Hematopoietic multipotent progenitor cell (in vitro differentiated cells): Measurements from ENCODE around the gene GCHFR. TPM values are rescaled to one million over a fixed set of nuclear protein-coding genes. Genes with fewer than 3 reads are reported as not detected.

Experiments used
- DNase-seq, 3 donors: peaks; one replicate each; pipeline ENCODE4 v3.0.0-alpha.2; 2011 to 2015; ENCODE audit warnings: low read depth in 2 of 3, low spot score in 2 of 3
- total RNA-seq: library from RNA; depleted of rRNA; stranded (reverse); fragments of >200 nt; gene quantifications from one replicate; pipeline ENCODE4 v1.2.3, GENCODE V29; 2012

The GCHFR gene
- total RNA-seq, 1 donor = 25.3 TPM

- peak; percentile 93 to 94 (median 93) for DNase-seq
Measured at GRCh38 chr15:40754883-40755811, 8.7 kb upstream of the GCHFR start, which contains the start of gene RMDN3. TSS of gene RMDN3 (minus strand) at chr15:40755254. CDS start at chr15:40754783, 471 bp downstream.

DNA sequence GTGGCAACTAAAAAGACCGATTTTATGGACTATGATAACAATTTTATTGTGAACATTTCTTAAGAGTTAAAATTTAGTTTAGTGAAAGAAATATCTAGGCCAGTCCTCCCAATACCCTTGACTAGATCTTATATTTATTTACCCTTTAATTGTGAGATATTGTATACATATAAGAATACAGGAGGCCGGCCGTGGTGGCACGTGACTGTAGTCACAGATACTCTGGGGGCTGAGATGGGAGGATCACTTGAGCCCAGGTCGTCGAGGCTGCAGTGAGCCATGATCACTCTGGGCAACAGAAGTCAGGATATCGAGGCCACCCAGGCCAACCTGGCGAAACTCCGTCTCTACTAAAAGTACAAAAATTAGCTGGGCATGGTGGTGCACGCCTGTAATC, 8.1 kb upstream of the GCHFR start:
- no peak for DNase-seq

GRCh38 chr15:40756938-40757337, 6.9 kb upstream of the GCHFR start:
- DNase-seq = peak in 1 of 3 donors; percentile 31

DNA sequence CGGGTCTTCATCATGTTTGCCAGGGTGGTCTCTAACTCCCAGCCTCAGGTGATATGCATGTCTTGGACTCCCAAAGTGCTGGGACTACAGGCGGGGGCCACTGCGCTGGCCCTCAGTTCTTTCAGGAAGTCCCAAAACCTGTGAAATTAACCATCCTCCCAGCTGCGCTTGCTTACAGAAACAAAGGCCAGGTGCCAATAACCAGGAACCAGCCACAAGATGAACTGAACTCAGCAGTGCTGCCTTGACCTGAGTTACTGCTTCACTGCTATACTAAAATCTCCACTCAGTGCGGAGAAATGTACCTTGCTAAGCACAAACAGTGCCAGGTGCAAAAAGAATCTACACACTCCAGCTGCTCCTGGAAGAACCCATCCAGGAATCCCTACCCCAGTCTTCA, 3.9 kb upstream of the GCHFR start:
- DNase-seq = no peak

GRCh38 chr15:40762919-40763800, 708 bp upstream of the GCHFR start:
- peak in 1 of 3 donors; percentile 55 for DNase-seq

DNA sequence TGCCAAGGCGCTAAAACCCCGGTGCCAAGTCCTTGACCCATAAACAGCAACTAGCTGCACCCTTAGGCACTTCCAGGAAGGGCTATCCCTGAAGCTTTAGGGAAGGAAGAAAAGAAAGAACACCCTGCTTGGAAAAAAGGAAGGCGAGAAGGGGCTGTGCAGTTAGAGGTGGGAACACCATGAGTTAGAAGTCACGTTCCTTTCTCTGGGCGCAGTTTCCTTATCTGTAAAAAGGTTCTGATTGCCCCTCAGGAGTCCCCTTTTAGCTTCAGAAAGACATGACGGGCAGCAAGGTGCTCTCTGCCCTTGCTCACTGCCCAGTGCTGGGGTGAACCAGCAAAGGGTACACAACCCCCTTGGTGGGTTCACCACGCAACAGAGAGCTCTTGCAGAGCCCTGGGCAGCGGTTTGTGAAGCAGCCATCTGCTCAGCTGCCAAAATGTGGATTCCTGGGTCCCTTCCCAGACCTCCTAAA, 798 bp downstream of the GCHFR start:
- DNase-seq = no peak

- no peak for DNase-seq
Measured at GRCh38 chr15:40766194-40766815, 2.4 kb downstream of the GCHFR start.

- no peak for DNase-seq
Measured at GRCh38 chr15:40766906-40767837, 3.3 kb downstream of the GCHFR start.

DNA sequence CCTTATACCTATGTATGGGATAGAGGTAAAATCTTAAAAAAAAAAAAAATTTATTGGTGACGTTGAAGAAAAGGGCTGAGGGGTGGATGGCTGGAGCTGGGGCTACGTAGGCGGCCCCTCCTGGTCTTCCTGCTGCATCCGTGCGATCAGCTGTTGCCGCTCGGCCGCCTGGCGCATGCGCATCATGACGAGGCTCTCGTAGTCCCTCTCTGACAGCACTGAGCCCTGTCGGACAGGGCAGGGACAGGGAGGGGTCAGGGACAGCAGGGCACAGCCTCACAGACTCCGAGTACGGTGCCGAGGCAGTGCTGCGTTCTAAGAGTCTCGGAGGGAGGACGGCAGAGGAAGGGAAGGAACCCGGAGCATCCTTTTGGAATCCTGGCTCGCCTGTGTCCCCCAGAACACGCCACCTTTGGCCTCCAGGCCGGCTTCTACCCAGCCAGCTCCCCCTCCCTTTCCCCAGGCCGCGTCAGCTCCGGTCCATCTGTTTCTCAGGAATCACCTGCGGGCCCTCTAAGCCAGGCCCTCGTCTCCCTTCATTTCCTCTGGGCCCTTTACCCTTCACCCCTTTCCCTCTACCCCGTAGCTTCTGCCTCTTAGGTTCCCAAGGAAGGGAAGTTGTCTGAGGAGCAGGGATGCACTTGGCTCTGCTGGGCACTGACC, 4.1 kb downstream of the GCHFR start:
- no peak for DNase-seq

DNA sequence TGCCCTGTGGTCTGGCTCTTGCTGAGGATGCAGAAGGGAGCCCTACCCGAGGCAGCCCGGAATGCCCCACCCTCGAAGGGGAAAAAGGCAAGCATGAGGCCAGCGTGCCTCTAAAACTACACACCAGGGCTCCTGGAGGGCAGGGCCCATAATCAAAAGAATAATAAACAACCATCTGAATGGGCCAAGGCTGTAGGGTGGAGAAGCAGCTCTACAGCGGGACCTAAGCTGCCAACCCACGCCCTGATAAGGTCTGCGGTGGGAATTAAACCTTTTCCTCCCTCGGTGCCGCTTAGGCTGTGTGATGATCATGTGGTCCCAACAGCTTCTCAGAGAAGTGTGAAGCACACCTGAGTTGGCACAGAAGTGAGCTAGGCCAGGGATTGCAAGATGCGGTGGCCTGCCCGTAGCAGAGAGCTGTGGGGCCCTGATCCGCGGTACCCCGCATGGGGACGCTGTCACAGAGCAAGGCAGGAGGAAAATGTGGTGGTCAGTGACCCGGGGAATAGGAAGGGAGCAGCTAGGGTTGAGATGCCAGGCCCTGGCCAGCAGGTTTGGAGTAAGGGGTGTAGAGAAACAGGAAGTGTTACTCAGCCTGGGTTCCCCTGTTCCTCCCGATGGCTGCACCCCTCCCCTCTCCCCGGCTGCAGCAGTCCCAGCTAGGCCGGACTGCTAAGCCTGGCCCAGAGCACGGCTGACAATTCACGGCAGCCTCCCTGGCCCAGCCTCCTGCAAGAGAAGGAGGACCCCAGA, 4.8 kb downstream of the GCHFR start:
- DNase-seq = peak in 2 of 3 donors; percentile 49 to 64

- DNase-seq = peak in 2 of 3 donors; percentile 91 to 92
Measured at GRCh38 chr15:40769274-40770146, 5.6 kb downstream of the GCHFR start, which contains the start of gene C15orf62. TSS of gene C15orf62 (plus strand) at chr15:40769980. CDS start at chr15:40770496, 516 bp downstream.

GRCh38 chr15:40770147-40770721, 6.4 kb downstream of the GCHFR start:
- peak in 1 of 3 donors; percentile 37 for DNase-seq

DNA sequence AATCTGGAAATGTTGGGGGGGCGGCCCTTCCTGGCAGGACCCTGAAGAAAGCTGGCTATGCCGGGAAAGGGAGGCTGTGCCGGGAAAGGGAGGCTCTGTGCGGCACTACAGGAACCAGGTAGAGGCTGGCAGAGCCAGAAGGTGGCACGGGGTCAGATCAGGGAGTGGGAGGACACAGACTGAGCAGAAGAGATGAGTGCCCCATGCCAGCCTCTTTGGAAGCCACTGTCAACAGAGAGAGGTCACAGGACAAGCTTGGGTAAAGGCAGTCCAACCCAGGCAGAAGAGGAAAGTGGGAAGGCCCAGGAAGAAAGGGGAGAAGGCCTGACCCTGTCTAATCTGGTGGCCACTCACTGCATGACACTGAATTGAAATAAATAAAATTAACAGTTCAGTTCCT, 7.4 kb downstream of the GCHFR start:
- DNase-seq = no peak

DNA sequence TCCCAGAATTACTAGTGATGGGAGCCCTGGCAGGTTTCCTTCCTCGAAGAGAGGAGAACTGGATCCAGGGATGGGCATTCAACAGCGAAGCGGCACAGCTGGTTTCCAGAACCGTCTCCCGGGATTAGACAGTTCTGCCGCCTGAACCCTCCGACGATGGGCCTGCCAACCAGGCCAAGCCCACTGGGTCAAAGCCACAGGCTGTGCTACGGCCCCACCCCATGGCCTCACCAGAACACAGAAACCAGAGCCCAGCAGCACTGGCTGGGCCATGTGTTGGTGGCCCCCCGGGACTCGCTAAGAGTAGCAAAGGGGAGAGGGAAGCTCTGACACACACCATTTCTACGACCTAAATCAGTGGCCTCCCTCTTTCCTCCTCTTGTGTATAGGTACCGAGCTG, 8.1 kb downstream of the GCHFR start:
- no peak for DNase-seq

GRCh38 chr15:40773496-40773895, 9.6 kb downstream of the GCHFR start:
- no peak for DNase-seq

- DNase-seq = no peak
Measured at GRCh38 chr15:40773902-40774301, 10.0 kb downstream of the GCHFR start.

- DNase-seq = no peak
Measured at GRCh38 chr15:40775007-40775406, 11.1 kb downstream of the GCHFR start.
